D341Med (cell line): ENCODE results near the gene HSD3B7.
A peak's percentile ranks its signal among the peaks of the same experiment; 100 is the strongest.

Source experiments
- DNase-seq: peaks from one replicate; pipeline ENCODE4 v3.0.0; 2012; ENCODE audit warnings: low spot score

Gene HSD3B7

GRCh38 chr16:30957456-30958174 lies 27.4 kb upstream of the HSD3B7 start, which contains the start of gene SETD1A:
TSS of gene SETD1A (plus strand) at chr16:30957754. CDS start at chr16:30958732, 978 bp downstream.
- DNase-seq = peak; percentile 95

- no peak for DNase-seq
Measured at GRCh38 chr16:30958175-30959079, 26.6 kb upstream of the HSD3B7 start.

- no peak for DNase-seq
Measured at GRCh38 chr16:30961384-30961783, 23.6 kb upstream of the HSD3B7 start.

GRCh38 chr16:30963925-30964511 lies 21.0 kb upstream of the HSD3B7 start:
- no peak for DNase-seq

- DNase-seq = peak; percentile 21
Measured at GRCh38 chr16:30964574-30965226, 20.3 kb upstream of the HSD3B7 start.

- DNase-seq = peak; percentile 20
Measured at GRCh38 chr16:30965436-30965835, 19.6 kb upstream of the HSD3B7 start.

- DNase-seq = no peak
Measured at GRCh38 chr16:30966033-30966619, 18.9 kb upstream of the HSD3B7 start.

GRCh38 chr16:30967795-30968194 lies 17.2 kb upstream of the HSD3B7 start:
- DNase-seq = no peak

GRCh38 chr16:30969246-30969842 lies 15.7 kb upstream of the HSD3B7 start:
- DNase-seq = no peak

GRCh38 chr16:30971298-30971697 lies 13.7 kb upstream of the HSD3B7 start:
- DNase-seq = no peak

GRCh38 chr16:30972872-30973271 lies 12.1 kb upstream of the HSD3B7 start:
- DNase-seq = no peak

- no peak for DNase-seq
Measured at GRCh38 chr16:30974348-30974747, 10.7 kb upstream of the HSD3B7 start.

GRCh38 chr16:30976486-30976885 lies 8.5 kb upstream of the HSD3B7 start:
- DNase-seq = no peak

- peak; percentile 60 for DNase-seq
Measured at GRCh38 chr16:30977502-30977901, 7.5 kb upstream of the HSD3B7 start.

GRCh38 chr16:30979170-30980022 lies 5.6 kb upstream of the HSD3B7 start:
- no peak for DNase-seq

- DNase-seq = no peak
Measured at GRCh38 chr16:30980023-30980371, 5.0 kb upstream of the HSD3B7 start.

GRCh38 chr16:30980434-30980833 lies 4.6 kb upstream of the HSD3B7 start:
- DNase-seq = no peak

GRCh38 chr16:30980959-30981358 lies 4.0 kb upstream of the HSD3B7 start:
- DNase-seq = no peak

GRCh38 chr16:30982548-30983288 lies 2.3 kb upstream of the HSD3B7 start:
- no peak for DNase-seq
